ENCODE results near the gene STPG3. TPM values are rescaled to one million over a fixed set of nuclear protein-coding genes. Genes with fewer than 3 reads are reported as not detected.

STPG3 gene
- total RNA-seq, 1 donor from 2014 or later: 0.31 TPM

GRCh38 chr9:137299203-137299565, 48.1 kb downstream of the STPG3 start:
- no peak for DNase-seq (ENCODE audit: extremely low spot score, unreplicated experiment)
- Mint-ChIP-seq H3K4me3 (peak overlapping the region; percentile 71), H3K27ac (peak overlapping the region; percentile 36), H3K4me1 (ENCODE audit: unreplicated experiment) (peaks cover 5% of the 10 kb centered on the region), H3K9me3 (no peaks in the 10 kb centered on the region), H3K27me3 (peaks cover 37% of the 10 kb centered on the region), H3K36me3 (no peaks in the 10 kb centered on the region)
- TF ChIP-seq CTCF (conservative IDR thresholded peaks at IDR 0.05): peak; percentile 28

GRCh38 chr9:137299938-137300337, 48.9 kb downstream of the STPG3 start:
- Mint-ChIP-seq H3K9me3 (no peaks in the 10 kb centered on the region), H3K27me3 (peaks cover 32% of the 10 kb centered on the region), H3K4me3 (peak overlapping the region; percentile 88), H3K4me1 (ENCODE audit: unreplicated experiment) (peaks cover 5% of the 10 kb centered on the region), H3K36me3 (no peaks in the 10 kb centered on the region), H3K27ac (peak overlapping the region; percentile 83)
- no peak for DNase-seq (ENCODE audit: extremely low spot score, unreplicated experiment)
- no peak for TF ChIP-seq CTCF (conservative IDR thresholded peaks at IDR 0.05)

GRCh38 chr9:137300567-137301080, 49.5 kb downstream of the STPG3 start:
- TF ChIP-seq CTCF (conservative IDR thresholded peaks at IDR 0.05): no peak
- DNase-seq (ENCODE audit: extremely low spot score, unreplicated experiment): no peak
- Mint-ChIP-seq H3K4me1 (ENCODE audit: unreplicated experiment) (peaks cover 5% of the 10 kb centered on the region), H3K9me3 (no peaks in the 10 kb centered on the region), H3K4me3 (peak overlapping the region; percentile 92), H3K27ac (peak overlapping the region; percentile 86), H3K27me3 (peaks cover 32% of the 10 kb centered on the region), H3K36me3 (no peaks in the 10 kb centered on the region)

GRCh38 chr9:137301081-137301947, 50.2 kb downstream of the STPG3 start:
- Mint-ChIP-seq H3K36me3 (no peaks in the 10 kb centered on the region), H3K4me1 (ENCODE audit: unreplicated experiment) (peaks cover 5% of the 10 kb centered on the region), H3K9me3 (no peaks in the 10 kb centered on the region), H3K4me3 (peak overlapping the region; percentile 92), H3K27ac (peak overlapping the region; percentile 86), H3K27me3 (peaks cover 31% of the 10 kb centered on the region)
- no peak for DNase-seq (ENCODE audit: extremely low spot score, unreplicated experiment)
- TF ChIP-seq CTCF (conservative IDR thresholded peaks at IDR 0.05): peak; percentile 53

- peak within 1 kb of the TSS; percentile 92 for H3K4me3 Mint-ChIP-seq
- H3K27ac Mint-ChIP-seq: no peak within 1 kb of the TSS
- no peaks in the 10 kb centered on the region for H3K36me3 Mint-ChIP-seq
- TF ChIP-seq CTCF (conservative IDR thresholded peaks at IDR 0.05): no peak
- H3K4me1 Mint-ChIP-seq (ENCODE audit: unreplicated experiment): no peaks in the 10 kb centered on the region
- H3K27me3 Mint-ChIP-seq: peaks cover 24% of the 10 kb centered on the region
- DNase-seq (ENCODE audit: extremely low spot score, unreplicated experiment): peak; percentile 90
- H3K9me3 Mint-ChIP-seq: no peaks in the 10 kb centered on the region
These were observed 51.0 kb downstream of the STPG3 start, which contains the start of gene NRARP for GRCh38 chr9:137302118-137302448. Gene NRARP, minus strand, starts transcription at chr9:137302271. Its CDS starts 343 bp downstream, at chr9:137301928.

All from type B pancreatic cell (in vitro differentiated cells).